Loucy (cell line): Measurements from ENCODE around the gene GUCY1A2.
"Not testable (repeated sequence)": the region's sequence is repeated elsewhere in the genome, so short reads cannot be mapped to it uniquely, and the experiment has no call there.

ENCODE experiments used
- H2AFZ ChIP-seq: fragments of 200-600 bp; sonication (generic); 2 replicates; pipeline ENCODE4 v1.6.0; 2016; ENCODE audit warnings: antibody characterized with exemption, mild to moderate bottlenecking, low read length, moderate library complexity
- H3F3A ChIP-seq: fragments of 200-600 bp; 2 replicates; pipeline ENCODE4 v1.6.0; 2016; ENCODE audit warnings: antibody characterized with exemption, low read depth, mild to moderate bottlenecking
- H3K27me3 ChIP-seq: fragments of 200-600 bp; sonication (generic); 2 replicates; pipeline ENCODE4 v1.6.1; 2014; ENCODE audit warnings: low read length, mild to moderate bottlenecking; ENCODE audit not compliant: insufficient read depth, poor library complexity, severe bottlenecking
- H3K36me3 ChIP-seq: fragments of 200-600 bp; sonication (generic); 2 replicates; pipeline ENCODE4 v1.6.1; 2016; ENCODE audit warnings: low read length; ENCODE audit not compliant: insufficient read depth
- H3K4me1 ChIP-seq: fragments of 200-600 bp; sonication (generic); 2 replicates; pipeline ENCODE4 v1.5.1; 2014; ENCODE audit warnings: low read length, mild to moderate bottlenecking; ENCODE audit not compliant: insufficient read depth, poor library complexity, severe bottlenecking
- H3K4me2 ChIP-seq: fragments of 200-600 bp; sonication (generic); 2 replicates; pipeline ENCODE4 v1.6.0; 2014; ENCODE audit warnings: antibody characterized with exemption, low read length, low read depth, mild to moderate bottlenecking; ENCODE audit not compliant: poor library complexity, severe bottlenecking
- H3K4me3 ChIP-seq: fragments of 200-600 bp; sonication (generic); 2 replicates; pipeline ENCODE4 v1.5.1; 2014; ENCODE audit warnings: low read length, mild to moderate bottlenecking, mixed read lengths; ENCODE audit not compliant: poor library complexity, severe bottlenecking
- H3K79me2 ChIP-seq: fragments of 200-600 bp; sonication (generic); 2 replicates; pipeline ENCODE4 v1.6.1; 2014; ENCODE audit warnings: low read length; ENCODE audit not compliant: insufficient read depth
- H3K9ac ChIP-seq: fragments of 200-600 bp; sonication (generic); 2 replicates; pipeline ENCODE4 v1.6.0; 2014; ENCODE audit warnings: mild to moderate bottlenecking, low read depth, low read length, moderate library complexity; ENCODE audit not compliant: poor library complexity, severe bottlenecking
- H3K9me2 ChIP-seq: fragments of 200-600 bp; sonication (generic); replicated peaks from 2 replicates; pipeline ENCODE4 v1.6.1; 2016; ENCODE audit warnings: low read depth, low read length, mixed read lengths
- H3K9me3 ChIP-seq: fragments of 200-600 bp; sonication (generic); 2 replicates; pipeline ENCODE4 v1.6.1; 2014; ENCODE audit warnings: mild to moderate bottlenecking, antibody characterized with exemption, low read length, low read depth; ENCODE audit not compliant: insufficient read depth
- H4K20me1 ChIP-seq: fragments of 200-600 bp; sonication (generic); 2 replicates; pipeline ENCODE4 v1.6.0; 2014; ENCODE audit warnings: antibody characterized with exemption, low read length, mild to moderate bottlenecking; ENCODE audit not compliant: insufficient read depth, poor library complexity, severe bottlenecking
- EZH2phosphoT487 ChIP-seq: fragments of 200-600 bp; IDR thresholded peaks from 2 replicates; pipeline ENCODE4 v1.6.1; 2018; ENCODE audit warnings: antibody characterized with exemption, mild to moderate bottlenecking, moderate library complexity, borderline replicate concordance
- TF ChIP-seq, protein P1 (sequence below): fragments of 200-600 bp; sonication (generic); conservative IDR thresholded peaks from 2 replicates; pipeline ENCODE4 v1.5.1; 2014; ENCODE audit warnings: mild to moderate bottlenecking, antibody characterized with exemption, low read length

Gene GUCY1A2

GRCh38 chr11:106828576-106828975 lies 189.7 kb downstream of the GUCY1A2 start:
- Histone ChIP-seq H3K4me1 (no peaks in the 10 kb centered on the region), H3K9me3 (0 out of 2 replicates have a peak, but pooled peaks cover 2% of the 10 kb centered on the region), H4K20me1 (no peaks in the 10 kb centered on the region), H3K9me2 (no peaks in the 10 kb centered on the region), H3K4me3 (no peak overlapping the region), H2AFZ (no peak overlapping the region), H3K9ac (no peak overlapping the region), H3F3A (no peaks in the 10 kb centered on the region), H3K4me2 (no peak overlapping the region), H3K36me3 (no peaks in the 10 kb centered on the region), H3K79me2 (no peaks in the 10 kb centered on the region), H3K27me3 (no peaks in the 10 kb centered on the region)
- TF ChIP-seq, protein P1, sequence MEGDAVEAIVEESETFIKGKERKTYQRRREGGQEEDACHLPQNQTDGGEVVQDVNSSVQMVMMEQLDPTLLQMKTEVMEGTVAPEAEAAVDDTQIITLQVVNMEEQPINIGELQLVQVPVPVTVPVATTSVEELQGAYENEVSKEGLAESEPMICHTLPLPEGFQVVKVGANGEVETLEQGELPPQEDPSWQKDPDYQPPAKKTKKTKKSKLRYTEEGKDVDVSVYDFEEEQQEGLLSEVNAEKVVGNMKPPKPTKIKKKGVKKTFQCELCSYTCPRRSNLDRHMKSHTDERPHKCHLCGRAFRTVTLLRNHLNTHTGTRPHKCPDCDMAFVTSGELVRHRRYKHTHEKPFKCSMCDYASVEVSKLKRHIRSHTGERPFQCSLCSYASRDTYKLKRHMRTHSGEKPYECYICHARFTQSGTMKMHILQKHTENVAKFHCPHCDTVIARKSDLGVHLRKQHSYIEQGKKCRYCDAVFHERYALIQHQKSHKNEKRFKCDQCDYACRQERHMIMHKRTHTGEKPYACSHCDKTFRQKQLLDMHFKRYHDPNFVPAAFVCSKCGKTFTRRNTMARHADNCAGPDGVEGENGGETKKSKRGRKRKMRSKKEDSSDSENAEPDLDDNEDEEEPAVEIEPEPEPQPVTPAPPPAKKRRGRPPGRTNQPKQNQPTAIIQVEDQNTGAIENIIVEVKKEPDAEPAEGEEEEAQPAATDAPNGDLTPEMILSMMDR, result no peak
- no peak for TF ChIP-seq EZH2phosphoT487

DNA sequence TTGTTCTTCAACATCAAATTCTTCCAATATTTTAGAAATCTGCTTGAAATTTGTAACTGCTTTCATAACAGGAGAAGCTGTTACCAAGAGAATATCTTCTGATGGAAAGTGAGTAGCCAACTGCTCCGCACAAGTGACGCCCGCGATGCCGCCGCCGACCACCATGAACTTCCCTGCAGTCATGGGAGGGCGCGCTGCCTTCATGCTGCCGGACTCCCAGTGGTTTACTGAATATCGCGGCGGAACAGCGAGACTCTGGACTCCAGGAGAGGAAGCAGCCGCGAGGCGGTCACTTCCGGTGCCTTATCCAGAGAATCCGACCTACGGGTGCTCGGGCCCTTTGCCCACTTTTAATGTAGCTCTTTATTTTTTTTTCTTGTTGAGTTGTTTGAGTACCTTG lies 190.6 kb downstream of the GUCY1A2 start:
- no peak overlapping the region for H2AFZ ChIP-seq
- TF ChIP-seq, protein P1, result no peak
- TF ChIP-seq EZH2phosphoT487, result no peak
- H3K27me3 ChIP-seq, result no peaks in the 10 kb centered on the region
- H3K4me2 ChIP-seq, result no peak overlapping the region
- H3K79me2 ChIP-seq, result no peaks in the 10 kb centered on the region
- no peaks in the 10 kb centered on the region for H3K9me3 ChIP-seq
- H3F3A ChIP-seq, result no peaks in the 10 kb centered on the region
- H3K9me2 ChIP-seq, result no peaks in the 10 kb centered on the region
- no peaks in the 10 kb centered on the region for H4K20me1 ChIP-seq
- no peak overlapping the region for H3K4me3 ChIP-seq
- no peaks in the 10 kb centered on the region for H3K4me1 ChIP-seq
- H3K36me3 ChIP-seq, result no peaks in the 10 kb centered on the region
- H3K9ac ChIP-seq, result no peak overlapping the region

- not testable (repeated sequence) for H3F3A ChIP-seq, H3K9me3 ChIP-seq, H3K27me3 ChIP-seq, H3K4me1 ChIP-seq, H3K9ac ChIP-seq, H3K79me2 ChIP-seq, H2AFZ ChIP-seq, H3K4me3 ChIP-seq, H3K4me2 ChIP-seq, H3K9me2 ChIP-seq, H4K20me1 ChIP-seq, H3K36me3 ChIP-seq
Observed at GRCh38 chr11:106826558-106826957, 191.7 kb downstream of the GUCY1A2 start.

DNA sequence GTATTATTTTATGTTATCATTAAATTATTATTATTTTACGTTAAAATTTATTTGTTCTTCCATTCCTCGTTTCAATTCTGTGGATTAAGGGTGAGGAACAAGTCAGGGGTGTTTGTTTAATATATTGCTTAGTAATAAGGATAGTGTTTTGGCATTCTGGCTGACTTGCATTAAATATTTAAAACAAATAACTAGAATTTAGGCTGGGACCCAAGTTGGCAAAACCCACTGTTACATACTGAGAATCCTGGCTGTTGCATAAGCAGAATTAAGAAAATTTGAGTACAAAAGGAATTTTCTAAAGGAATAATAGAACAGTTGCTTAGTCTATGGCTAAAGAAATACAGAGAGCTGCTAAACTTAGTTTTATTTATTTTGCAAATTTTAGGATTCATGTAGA lies 196.4 kb downstream of the GUCY1A2 start:
- H3K4me3 ChIP-seq, result no peak overlapping the region
- no peaks in the 10 kb centered on the region for H3F3A ChIP-seq
- no peaks in the 10 kb centered on the region for H3K79me2 ChIP-seq
- TF ChIP-seq, protein P1, result no peak
- no peak for TF ChIP-seq EZH2phosphoT487
- no peaks in the 10 kb centered on the region for H3K9me3 ChIP-seq
- H3K9ac ChIP-seq, result no peak overlapping the region
- H3K27me3 ChIP-seq, result no peaks in the 10 kb centered on the region
- no peaks in the 10 kb centered on the region for H3K9me2 ChIP-seq
- no peak overlapping the region for H2AFZ ChIP-seq
- no peaks in the 10 kb centered on the region for H3K36me3 ChIP-seq
- H4K20me1 ChIP-seq, result no peaks in the 10 kb centered on the region
- no peaks in the 10 kb centered on the region for H3K4me1 ChIP-seq
- H3K4me2 ChIP-seq, result no peak overlapping the region
